HCT116 (cell line): ENCODE data around the gene SBF2.

Source experiments
- EZH2 ChIP-seq: fragments of 200-600 bp; sonication (generic); IDR thresholded peaks from 2 replicates; pipeline ENCODE4 v1.6.1; 2017; ENCODE audit warnings: antibody characterized with exemption, mixed run types
- EZH2phosphoT487 ChIP-seq: fragments of 200-600 bp; IDR thresholded peaks from 2 replicates; pipeline ENCODE4 v1.6.1; 2018; ENCODE audit warnings: antibody characterized with exemption, borderline replicate concordance
- JUND ChIP-seq: IDR thresholded peaks from 2 replicates; pipeline ENCODE4 v1.6.1; 2012
- POLR2A ChIP-seq: IDR thresholded peaks from 2 replicates; pipeline ENCODE4 v1.7.0; 2011; ENCODE audit warnings: borderline replicate concordance; ENCODE audit not compliant: insufficient read depth, insufficient read length; ENCODE audit errors: extremely low read depth
- SRF ChIP-seq: IDR thresholded peaks from 2 replicates; pipeline ENCODE4 v1.6.1; 2012; ENCODE audit warnings: low read depth
- TCF7L2 ChIP-seq: IDR thresholded peaks from 2 replicates; pipeline ENCODE4 v1.7.0; 2011; ENCODE audit warnings: borderline replicate concordance, inconsistent platforms; ENCODE audit not compliant: insufficient read depth, insufficient read length; ENCODE audit errors: extremely low read depth
- ZNF274 ChIP-seq: fragments of 200-500 bp; sonication (Bioruptor generic); IDR thresholded peaks from 2 replicates; pipeline ENCODE4 v1.6.1; 2014; ENCODE audit warnings: mild to moderate bottlenecking, low read depth, low read length, inconsistent platforms
- TF ChIP-seq, protein P1 (sequence below), 3 experiments: fragments of 200-600 bp in 1 of 3; sonication (generic) in 1 of 3; IDR thresholded peaks in 2 of 3; conservative IDR thresholded peaks in 1 of 3; 2 replicates each; pipeline ENCODE4 v1.5.1; 2012 to 2017; ENCODE audit warnings: low read depth in 2 of 3, low read length in 2 of 3, antibody characterized with exemption in 1 of 3, borderline replicate concordance in 1 of 3, control low read depth in 1 of 3, mild to moderate bottlenecking in 1 of 3, mixed read lengths in 1 of 3, mixed run types in 1 of 3, moderate library complexity in 1 of 3; ENCODE audit not compliant: insufficient read depth in 1 of 3
- TF ChIP-seq, protein P2 (sequence below): IDR thresholded peaks from 2 replicates; pipeline ENCODE4 v1.6.1; 2011; ENCODE audit warnings: mild to moderate bottlenecking, low read length, moderate library complexity; ENCODE audit not compliant: insufficient replicate concordance; ENCODE audit errors: extremely low read depth
- TF ChIP-seq, protein P3 (sequence below): IDR thresholded peaks from 2 replicates; pipeline ENCODE4 v1.6.1; 2012; ENCODE audit warnings: low read depth

DNA sequence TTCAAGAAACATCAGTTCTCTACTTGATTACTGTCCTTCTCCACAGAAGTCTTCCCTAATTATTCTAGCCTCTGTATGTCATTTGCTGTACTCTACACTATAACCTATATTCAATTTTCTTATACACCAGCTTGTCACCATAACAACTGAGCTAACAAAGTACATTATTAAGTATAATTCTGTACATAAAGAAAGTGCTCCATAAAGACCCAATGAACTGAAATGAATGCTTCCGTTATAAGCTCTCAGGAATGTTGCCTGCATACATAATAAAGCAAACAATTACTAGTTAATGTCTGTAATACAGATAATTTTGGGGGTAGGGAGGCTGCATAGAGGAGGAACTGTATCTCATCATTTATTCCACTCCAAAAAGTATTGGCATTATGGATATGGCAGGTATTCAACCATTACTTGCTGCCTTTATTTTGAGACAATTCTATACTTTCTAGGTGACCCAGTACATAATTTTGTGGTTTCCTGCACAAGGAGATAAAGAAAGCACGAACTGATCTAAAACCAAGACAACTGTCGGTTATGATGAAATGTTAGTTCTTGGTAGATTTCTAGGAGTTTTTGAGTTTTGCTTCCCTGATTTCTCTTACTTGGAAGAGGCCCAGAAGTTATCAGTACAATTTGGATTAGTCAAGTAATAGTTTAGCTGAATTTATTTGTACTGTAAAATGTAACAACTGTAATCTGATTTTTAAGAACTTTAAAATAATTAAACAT is 202.5 kb downstream of the SBF2 start:
- TF ChIP-seq, protein P1, sequence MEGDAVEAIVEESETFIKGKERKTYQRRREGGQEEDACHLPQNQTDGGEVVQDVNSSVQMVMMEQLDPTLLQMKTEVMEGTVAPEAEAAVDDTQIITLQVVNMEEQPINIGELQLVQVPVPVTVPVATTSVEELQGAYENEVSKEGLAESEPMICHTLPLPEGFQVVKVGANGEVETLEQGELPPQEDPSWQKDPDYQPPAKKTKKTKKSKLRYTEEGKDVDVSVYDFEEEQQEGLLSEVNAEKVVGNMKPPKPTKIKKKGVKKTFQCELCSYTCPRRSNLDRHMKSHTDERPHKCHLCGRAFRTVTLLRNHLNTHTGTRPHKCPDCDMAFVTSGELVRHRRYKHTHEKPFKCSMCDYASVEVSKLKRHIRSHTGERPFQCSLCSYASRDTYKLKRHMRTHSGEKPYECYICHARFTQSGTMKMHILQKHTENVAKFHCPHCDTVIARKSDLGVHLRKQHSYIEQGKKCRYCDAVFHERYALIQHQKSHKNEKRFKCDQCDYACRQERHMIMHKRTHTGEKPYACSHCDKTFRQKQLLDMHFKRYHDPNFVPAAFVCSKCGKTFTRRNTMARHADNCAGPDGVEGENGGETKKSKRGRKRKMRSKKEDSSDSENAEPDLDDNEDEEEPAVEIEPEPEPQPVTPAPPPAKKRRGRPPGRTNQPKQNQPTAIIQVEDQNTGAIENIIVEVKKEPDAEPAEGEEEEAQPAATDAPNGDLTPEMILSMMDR (IDR thresholded peaks at IDR 0.05 in 2 of 3, conservative IDR thresholded peaks at IDR 0.05 in 1 of 3; ENCODE audit: borderline replicate concordance in 1 of 3, insufficient read depth in 1 of 3, low read depth in 2 of 3, low read length in 2 of 3) = no peak
- TF ChIP-seq ZNF274 (no peak), TCF7L2 (no peak), POLR2A (no peak), EZH2 (no peak), JUND (no peak), SRF (no peak), EZH2phosphoT487 (no peak)
- TF ChIP-seq, protein P2, sequence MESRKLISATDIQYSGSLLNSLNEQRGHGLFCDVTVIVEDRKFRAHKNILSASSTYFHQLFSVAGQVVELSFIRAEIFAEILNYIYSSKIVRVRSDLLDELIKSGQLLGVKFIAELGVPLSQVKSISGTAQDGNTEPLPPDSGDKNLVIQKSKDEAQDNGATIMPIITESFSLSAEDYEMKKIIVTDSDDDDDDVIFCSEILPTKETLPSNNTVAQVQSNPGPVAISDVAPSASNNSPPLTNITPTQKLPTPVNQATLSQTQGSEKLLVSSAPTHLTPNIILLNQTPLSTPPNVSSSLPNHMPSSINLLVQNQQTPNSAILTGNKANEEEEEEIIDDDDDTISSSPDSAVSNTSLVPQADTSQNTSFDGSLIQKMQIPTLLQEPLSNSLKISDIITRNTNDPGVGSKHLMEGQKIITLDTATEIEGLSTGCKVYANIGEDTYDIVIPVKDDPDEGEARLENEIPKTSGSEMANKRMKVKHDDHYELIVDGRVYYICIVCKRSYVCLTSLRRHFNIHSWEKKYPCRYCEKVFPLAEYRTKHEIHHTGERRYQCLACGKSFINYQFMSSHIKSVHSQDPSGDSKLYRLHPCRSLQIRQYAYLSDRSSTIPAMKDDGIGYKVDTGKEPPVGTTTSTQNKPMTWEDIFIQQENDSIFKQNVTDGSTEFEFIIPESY = no peak
- TF ChIP-seq, protein P3, sequence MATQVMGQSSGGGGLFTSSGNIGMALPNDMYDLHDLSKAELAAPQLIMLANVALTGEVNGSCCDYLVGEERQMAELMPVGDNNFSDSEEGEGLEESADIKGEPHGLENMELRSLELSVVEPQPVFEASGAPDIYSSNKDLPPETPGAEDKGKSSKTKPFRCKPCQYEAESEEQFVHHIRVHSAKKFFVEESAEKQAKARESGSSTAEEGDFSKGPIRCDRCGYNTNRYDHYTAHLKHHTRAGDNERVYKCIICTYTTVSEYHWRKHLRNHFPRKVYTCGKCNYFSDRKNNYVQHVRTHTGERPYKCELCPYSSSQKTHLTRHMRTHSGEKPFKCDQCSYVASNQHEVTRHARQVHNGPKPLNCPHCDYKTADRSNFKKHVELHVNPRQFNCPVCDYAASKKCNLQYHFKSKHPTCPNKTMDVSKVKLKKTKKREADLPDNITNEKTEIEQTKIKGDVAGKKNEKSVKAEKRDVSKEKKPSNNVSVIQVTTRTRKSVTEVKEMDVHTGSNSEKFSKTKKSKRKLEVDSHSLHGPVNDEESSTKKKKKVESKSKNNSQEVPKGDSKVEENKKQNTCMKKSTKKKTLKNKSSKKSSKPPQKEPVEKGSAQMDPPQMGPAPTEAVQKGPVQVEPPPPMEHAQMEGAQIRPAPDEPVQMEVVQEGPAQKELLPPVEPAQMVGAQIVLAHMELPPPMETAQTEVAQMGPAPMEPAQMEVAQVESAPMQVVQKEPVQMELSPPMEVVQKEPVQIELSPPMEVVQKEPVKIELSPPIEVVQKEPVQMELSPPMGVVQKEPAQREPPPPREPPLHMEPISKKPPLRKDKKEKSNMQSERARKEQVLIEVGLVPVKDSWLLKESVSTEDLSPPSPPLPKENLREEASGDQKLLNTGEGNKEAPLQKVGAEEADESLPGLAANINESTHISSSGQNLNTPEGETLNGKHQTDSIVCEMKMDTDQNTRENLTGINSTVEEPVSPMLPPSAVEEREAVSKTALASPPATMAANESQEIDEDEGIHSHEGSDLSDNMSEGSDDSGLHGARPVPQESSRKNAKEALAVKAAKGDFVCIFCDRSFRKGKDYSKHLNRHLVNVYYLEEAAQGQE = no peak
